ENCODE data around the gene DIO3.

DNA sequence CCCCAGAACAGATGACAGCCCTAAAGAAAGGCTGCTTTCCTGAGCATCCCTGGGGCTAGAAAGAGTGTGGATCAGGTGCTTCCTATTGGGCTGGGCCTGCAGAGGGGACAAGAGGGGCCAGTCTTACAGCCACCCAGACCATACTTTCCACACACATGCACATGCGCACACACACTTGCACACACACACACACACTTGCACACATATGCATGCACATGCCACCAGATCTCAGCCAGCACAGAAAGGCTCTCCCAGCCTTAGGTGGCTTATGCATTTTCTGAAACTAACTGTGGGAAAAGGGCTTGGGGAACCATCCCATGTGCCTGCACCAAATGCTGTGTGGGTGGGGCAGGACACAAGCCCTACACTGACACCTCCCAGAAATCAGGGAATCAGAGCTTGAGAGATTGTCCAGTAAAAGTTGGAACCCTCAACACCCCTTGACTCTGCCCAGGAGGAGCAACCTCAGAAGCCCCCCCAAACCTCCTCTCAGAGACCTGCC is 2.5 kb upstream of the DIO3 start:
- TF ChIP-seq CTCF (IDR thresholded peaks at IDR 0.05; ENCODE audit: low read depth, low read length, poor library complexity, severe bottlenecking) (no peak), EZH2phosphoT487 (IDR thresholded peaks at IDR 0.05; ENCODE audit: borderline replicate concordance, low read length) (no peak)
